ENCODE data around the gene APH1A.
A peak's percentile ranks its signal among the peaks of the same experiment; 100 is the strongest.
"Not testable (repeated sequence)": the region's sequence is repeated elsewhere in the genome, so short reads cannot be mapped to it uniquely, and the experiment has no call there.

Gene APH1A

GRCh38 chr1:150268705-150269403 lies at the start of gene APH1A:
Gene APH1A (minus strand): TSS chr1:150269016. CDS start chr1:150268810, 206 bp downstream.
- peak; percentile 91 to 92 for DNase-seq (ENCODE audit: low read depth in 2 of 2)

GRCh38 chr1:150314691-150315090 lies 45.9 kb upstream of the APH1A start:
- not testable (repeated sequence) for DNase-seq (ENCODE audit: low read depth in 2 of 2)

- no peak for DNase-seq (ENCODE audit: low read depth in 2 of 2)
These were observed 42.9 kb upstream of the APH1A start for GRCh38 chr1:150311762-150312161.

- no peak for DNase-seq (ENCODE audit: low read depth in 2 of 2)
These were observed 41.1 kb upstream of the APH1A start for GRCh38 chr1:150309758-150310508.

GRCh38 chr1:150308585-150308984 lies 39.8 kb upstream of the APH1A start:
- DNase-seq (ENCODE audit: low read depth in 2 of 2) = not testable (repeated sequence)

GRCh38 chr1:150302902-150303301 lies 34.1 kb upstream of the APH1A start:
- DNase-seq (ENCODE audit: low read depth in 2 of 2) = no peak

- no peak for DNase-seq (ENCODE audit: low read depth in 2 of 2)
These were observed 33.5 kb upstream of the APH1A start for GRCh38 chr1:150302338-150302737.

- no peak for DNase-seq (ENCODE audit: low read depth in 2 of 2)
These were observed 30.9 kb upstream of the APH1A start for GRCh38 chr1:150299716-150300115.

- DNase-seq (ENCODE audit: low read depth in 2 of 2) = no peak
These were observed 26.7 kb upstream of the APH1A start for GRCh38 chr1:150295476-150295875.

GRCh38 chr1:150293433-150294253 lies 24.8 kb upstream of the APH1A start, which contains the start of gene MRPS21:
Gene MRPS21 (plus strand): TSS chr1:150293861. CDS start chr1:150294367, 506 bp downstream.
- peak; percentile 62 to 65 for DNase-seq (ENCODE audit: low read depth in 2 of 2)

- no peak for DNase-seq (ENCODE audit: low read depth in 2 of 2)
These were observed 20.0 kb upstream of the APH1A start for GRCh38 chr1:150288822-150289221.

GRCh38 chr1:150288382-150288781 lies 19.6 kb upstream of the APH1A start:
- DNase-seq (ENCODE audit: low read depth in 2 of 2) = no peak

- no peak for DNase-seq (ENCODE audit: low read depth in 2 of 2)
These were observed 14.4 kb upstream of the APH1A start for GRCh38 chr1:150283260-150283659.

- DNase-seq (ENCODE audit: low read depth in 2 of 2) = no peak
These were observed 13.7 kb upstream of the APH1A start for GRCh38 chr1:150282558-150282958.

- DNase-seq (ENCODE audit: low read depth in 2 of 2) = peak; percentile 98 to 99
These were observed 13.1 kb upstream of the APH1A start, which contains the start of gene CIART for GRCh38 chr1:150281758-150282557. Gene CIART (plus strand): TSS chr1:150282554. CDS start chr1:150283268, 714 bp downstream.

GRCh38 chr1:150281221-150281757 lies 12.5 kb upstream of the APH1A start:
- DNase-seq (ENCODE audit: low read depth in 2 of 2) = no peak

GRCh38 chr1:150280138-150280707 lies 11.4 kb upstream of the APH1A start:
- no peak for DNase-seq (ENCODE audit: low read depth in 2 of 2)

GRCh38 chr1:150273311-150273710 lies 4.5 kb upstream of the APH1A start:
- DNase-seq (ENCODE audit: low read depth in 2 of 2) = no peak

GRCh38 chr1:150271291-150271959 lies 2.6 kb upstream of the APH1A start:
- DNase-seq (ENCODE audit: low read depth in 2 of 2) = no peak

- DNase-seq (ENCODE audit: low read depth in 2 of 2) = no peak
These were observed 635 bp upstream of the APH1A start for GRCh38 chr1:150269451-150269850.

All from fibroblast of skin of left biceps (primary cell).